EL (cell line): ENCODE measurements around the gene MUC5B.
"Not testable (repeated sequence)": the region's sequence is repeated elsewhere in the genome, so short reads cannot be mapped to it uniquely, and the experiment has no call there.

Experiments
- DNase-seq: peaks from one replicate; pipeline ENCODE4 v3.0.0-alpha.2; 2016

Gene MUC5B

DNA sequence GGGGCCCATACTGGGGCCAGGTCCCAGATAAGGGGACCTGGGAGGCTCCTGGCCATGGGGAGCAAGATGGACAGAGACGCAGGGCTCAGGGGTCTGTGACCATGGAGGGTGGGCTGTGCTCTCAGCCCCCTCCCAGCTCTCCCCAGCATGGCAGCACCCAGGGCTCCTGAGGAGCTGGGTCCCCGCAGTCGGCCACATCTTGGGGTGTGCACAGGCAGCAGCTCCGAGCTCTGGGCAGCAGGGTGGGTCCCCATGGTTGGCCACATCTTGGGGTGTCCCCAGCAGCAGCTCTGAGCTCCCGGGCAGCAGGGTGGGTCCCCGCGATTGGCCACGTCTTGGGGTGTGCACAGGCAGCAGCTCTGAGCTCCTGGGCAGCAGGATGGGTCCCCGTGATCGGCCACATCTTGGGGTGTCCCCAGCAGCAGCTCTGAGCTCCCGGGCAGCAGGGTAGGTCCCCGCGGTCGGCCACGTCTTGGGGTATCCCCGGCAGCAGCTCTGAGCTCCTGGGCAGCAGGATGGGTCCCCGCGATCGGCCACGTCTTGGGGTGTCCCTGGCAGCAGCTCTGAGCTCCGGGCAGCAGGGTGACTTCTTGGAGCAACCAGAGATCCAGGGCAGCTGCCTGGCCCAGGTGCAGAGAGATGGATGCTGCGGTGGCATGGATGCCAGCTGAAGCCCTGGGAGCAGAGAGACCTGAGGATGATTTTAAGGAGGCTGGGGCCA is 18.3 kb upstream of the MUC5B start:
- DNase-seq = no peak

DNA sequence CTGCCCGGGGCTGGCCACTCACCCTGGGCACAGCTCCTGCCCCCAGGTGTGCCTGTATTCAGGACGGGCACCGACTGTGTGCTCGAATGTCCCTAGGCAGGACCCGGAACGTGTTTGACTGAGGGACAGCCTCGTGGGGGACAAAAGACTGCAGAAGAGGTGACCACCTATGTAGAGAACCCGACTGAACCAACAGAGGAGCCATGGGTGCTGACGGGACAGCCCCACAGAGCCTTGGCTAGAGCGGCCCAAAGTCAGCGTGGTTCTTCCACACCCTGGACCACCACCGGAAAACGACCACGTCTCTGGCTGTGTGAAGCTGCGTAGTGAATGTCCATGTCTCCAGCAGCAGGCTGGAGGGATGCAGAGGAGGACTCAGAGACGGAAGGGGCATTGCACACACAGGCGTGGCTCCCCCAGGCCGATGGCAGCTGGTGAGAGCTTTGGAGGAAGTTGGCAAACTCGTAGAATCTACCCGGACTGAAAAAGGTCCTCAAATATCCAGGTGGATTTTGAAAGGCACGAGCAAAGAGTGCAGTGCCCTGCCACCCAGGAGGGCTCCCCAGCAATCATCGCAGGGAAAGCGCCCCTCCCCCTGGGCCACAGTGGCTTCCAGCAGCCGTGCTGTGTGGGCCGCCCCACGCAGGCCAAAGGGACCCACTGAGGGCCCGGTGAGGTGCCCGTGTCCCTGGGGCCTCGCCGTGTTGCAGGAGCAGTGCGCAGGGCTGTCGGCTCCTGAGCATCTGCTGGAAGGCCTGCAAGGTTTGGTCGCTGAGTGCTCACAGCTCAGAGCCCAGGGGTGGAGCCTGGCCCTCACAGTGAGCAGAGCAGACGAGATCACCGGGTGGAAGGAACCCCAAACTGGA is 17.5 kb upstream of the MUC5B start:
- DNase-seq = no peak

DNA sequence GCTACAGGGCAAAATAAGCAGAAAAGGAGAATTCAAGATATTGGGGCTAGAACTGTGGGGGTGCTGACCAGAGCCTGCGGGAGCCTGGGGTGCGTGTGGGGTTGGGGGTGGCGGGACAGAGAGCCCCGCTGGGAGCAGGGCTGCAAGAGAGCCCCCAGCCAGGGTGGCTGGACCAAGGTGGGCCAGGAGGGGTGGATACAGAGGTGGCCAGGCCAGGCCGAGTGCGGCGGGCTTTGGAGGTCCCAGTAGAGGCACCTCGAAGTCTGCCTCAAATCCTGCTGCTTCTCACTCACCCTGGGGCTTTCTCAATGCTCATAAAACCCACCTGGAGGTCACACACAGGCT is 16.9 kb upstream of the MUC5B start:
- no peak for DNase-seq

DNA sequence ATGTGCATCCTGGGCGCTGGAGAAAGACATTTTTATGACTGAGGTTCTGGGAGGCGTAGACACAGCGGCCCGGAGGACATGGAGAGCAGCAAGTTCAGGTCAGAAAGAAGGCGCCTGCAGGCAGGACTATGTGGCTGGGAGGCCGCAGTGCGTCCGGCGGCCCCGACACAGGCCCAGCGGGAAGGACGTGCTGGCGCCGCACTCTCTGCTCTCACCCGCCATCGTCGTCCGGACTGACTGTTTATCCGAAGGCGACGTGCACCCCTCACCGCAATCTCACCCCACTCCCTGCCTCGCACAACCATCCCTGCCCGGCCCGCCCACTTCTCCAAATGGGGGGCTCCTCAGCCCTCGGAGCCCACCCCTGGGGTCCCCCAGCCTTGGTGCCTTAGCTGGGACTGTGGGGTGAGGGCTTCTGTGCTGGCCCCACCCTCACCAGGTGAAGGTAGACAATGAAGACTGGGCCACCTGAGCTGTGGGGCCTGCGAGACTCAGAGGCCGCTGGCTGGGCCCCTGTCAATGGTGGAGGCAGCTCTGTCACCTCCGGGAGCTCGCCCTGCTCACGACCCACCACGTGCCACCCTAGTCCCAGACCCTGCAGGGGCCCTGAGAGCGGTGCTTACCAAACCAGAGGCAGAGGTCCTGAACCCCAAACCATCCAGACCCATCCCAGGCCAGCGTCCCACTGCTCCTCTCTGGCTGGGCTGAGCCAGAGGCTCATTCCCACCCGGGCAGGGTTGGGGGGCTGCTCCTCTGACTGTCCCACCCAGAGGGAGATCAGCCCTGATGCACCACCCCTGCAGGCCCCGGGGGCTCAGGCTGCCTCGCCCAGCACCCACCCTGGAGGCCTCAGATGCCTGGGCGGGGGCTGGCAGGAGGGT is 16.2 kb upstream of the MUC5B start:
- no peak for DNase-seq

DNA sequence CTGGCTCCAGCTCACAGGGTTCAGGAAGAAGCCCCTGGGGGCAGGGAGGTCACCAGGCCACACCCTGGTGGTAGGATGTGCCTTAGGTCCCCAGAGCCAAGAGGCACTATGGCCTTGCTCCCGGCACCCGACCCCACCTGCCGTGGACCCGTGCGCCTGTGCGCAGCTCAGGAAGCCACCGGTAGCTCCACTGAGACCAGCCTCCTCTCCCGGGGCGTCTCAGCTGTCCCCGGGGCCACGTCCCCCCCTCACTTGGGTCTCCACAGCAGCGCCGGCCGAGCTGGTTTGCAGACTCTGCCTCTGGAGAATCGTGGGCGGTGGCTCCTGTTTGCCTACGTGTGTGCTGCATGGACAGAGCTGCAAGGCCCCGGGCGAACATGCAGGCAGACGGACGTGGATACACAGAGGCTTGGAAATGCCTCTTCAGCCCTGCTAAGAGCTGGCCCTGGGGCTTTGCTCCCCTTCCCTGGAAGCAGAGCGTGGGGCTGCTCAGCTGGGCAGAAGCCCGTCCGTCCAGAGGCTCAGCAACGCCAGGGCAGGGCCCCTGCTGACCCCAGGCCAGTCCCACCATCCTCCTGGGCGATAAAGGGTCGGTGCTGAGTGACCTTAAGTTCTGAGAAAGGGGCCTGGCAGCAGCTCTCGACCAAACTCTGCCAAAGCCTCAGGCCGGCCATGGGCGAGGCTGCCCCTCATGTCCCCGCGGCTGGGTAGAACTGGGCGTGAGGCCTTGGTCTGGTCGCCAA is 15.3 kb upstream of the MUC5B start:
- no peak for DNase-seq

DNA sequence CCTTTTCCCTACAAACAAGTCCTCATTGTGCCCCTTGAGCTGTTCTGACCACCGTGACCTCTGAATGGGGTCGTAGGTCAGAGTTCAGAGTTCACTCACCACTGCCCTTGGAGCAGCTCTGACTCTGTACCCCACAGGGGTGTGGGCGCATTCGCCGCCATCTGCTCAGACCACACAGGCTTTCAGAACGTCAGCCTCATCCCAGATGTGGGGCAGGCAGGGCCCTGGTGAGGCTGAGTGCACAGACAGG is 14.8 kb upstream of the MUC5B start:
- no peak for DNase-seq

DNA sequence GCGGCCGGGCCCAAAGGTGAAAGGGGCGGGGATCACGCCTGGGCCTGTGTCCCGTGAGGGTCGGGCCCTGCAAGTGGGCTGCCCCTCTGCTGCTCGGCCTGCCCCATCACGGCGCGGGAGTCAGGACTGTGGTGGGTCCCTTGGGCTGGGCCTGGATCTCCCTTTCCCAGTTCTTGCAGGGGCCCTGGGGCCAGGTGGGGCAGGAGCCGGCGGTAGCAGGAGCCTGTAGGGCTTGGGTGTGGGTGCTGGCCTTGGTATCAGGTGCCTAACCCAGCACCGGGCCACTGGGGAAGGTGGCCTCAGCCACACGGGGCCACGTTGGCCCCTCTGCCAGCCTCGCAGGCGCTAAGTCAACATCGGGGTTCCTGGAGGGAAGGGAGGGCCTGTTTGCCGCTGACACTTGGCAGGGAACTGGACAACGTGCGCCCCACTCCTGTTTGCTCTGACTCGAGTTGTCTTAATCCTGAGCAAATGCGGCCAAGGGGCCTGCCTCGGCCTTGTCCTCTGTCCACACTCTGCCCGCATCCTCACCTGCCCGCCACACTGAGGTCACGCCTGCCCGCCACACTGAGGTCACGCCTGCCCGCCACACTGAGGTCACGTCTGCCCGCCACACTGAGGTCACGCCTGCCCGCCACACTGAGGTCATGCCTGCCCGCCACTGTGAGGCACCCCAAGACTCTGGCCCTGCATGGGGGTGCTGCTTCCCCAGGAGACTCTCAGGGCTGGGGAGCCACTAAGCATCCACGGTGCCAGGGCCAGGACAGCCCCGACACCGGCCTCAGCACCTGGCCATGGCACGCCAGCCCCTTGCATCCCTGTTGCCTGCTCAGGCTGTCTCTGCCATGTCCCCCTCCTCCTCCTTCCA is 14.2 kb upstream of the MUC5B start:
- no peak for DNase-seq

DNA sequence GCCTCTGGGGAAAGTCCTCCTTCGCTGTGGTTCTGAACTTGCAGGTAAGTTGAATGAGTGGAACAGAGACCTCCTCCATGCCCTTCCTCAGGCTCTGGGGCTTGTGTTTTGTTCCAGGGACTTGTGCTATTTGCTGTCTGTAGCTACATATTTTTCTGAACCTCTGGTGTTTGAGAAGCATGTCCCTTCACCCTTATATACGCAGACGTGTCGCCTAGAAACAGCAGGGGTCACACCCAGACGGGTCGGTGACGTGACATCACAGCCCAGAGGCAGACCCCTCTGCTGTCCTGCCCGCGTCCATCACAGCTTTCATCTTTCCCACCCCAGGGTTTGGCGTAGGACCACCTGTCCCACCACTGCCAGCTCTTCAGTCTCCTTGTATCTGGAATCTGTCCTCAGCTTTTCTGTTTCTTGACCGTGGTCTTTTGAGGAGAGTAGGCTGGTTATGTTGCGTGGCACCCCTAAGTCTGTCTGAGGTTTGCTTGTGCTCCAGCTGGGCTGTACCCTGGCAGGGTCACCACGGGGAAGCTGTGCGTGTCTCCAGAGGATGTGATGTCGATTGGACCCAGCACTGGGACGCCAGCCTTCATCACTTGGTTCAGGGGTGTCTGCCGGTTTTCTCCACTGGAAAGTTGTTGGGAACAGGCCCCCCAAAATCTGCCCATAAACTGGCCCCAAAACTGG is 13.4 kb upstream of the MUC5B start:
- DNase-seq = no peak

DNA sequence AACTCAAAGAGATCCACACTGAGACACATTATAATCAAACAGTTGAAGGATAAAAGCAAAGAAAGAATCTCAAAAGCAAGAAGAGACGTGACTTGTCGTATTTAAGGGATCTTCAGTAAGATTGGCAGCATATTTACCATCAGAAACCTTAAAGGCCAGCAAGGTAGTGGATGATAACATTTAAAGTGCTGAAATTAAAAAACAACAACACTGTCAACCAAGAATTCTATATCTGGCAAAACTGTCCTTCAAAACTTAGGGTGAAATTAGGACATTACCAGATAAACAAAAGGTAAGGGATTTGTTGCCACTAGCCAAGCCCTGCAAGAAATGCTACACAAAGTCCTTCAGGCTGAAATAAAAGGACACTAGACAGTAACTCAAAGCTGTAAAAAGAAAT is 11.0 kb upstream of the MUC5B start:
- no peak for DNase-seq

DNA sequence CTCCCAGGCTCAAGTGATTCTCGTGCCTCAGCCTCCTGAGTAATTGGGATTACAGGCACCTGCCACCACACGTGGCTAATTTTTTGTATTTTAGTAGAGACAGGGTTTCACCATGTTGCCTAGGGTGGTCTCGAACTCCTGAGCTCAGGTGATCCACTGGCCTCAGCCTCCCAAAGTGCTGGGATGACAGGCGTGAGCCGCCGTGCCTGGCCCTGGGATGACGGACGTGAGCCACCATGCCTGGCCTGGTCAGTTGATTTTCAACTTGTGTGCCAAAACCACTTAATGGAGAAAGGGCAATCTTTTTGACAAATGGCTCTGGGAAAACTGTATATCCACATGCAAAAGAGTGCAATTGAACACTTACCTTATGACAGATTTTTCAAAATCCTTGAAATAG is 7.0 kb upstream of the MUC5B start:
- DNase-seq = not testable (repeated sequence)

DNA sequence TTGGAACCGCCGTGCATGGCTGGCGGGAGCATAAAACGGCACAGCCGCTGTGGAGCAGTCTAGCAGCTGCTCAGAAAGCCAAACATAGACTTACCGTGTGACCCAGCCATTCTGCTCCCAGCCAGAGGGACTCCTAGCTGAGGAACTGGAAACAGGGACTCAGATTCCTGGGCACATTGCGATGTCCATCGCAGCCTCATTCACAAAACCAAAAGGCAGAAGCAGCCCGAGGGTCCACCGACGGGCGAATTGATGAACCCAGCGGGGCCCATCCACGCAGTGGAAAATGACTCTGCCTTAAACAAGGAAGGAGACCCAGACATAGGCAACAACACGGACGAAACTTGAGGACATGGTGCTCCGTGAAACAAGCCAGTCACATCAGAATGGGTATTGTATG is 5.7 kb upstream of the MUC5B start:
- no peak for DNase-seq

DNA sequence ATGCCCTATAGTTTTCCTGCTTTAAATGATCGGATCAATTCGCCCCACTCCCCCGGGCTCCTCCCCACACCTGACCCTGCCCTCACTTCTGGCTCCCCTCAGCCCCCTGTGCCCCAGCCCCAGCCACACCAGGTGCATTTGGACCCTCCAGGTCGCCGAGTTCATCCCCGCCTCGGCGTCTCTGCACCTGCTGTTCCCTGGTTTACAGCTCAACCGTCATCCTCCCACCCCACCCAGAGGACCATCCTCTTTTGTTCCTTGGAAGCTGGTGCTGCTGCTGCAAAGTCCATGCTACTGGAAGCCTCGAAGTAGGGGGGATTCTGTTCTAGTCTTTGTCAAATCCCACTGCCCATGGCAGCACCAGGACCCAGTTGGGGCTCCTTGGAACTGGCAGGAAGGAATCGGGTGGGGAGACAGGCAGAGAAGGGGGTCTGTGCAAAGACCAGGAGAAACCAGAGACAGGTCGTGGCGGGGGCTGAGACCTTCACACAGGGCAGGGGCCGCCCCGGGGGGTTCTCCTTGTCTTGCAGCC is 4.5 kb upstream of the MUC5B start:
- DNase-seq = no peak

DNA sequence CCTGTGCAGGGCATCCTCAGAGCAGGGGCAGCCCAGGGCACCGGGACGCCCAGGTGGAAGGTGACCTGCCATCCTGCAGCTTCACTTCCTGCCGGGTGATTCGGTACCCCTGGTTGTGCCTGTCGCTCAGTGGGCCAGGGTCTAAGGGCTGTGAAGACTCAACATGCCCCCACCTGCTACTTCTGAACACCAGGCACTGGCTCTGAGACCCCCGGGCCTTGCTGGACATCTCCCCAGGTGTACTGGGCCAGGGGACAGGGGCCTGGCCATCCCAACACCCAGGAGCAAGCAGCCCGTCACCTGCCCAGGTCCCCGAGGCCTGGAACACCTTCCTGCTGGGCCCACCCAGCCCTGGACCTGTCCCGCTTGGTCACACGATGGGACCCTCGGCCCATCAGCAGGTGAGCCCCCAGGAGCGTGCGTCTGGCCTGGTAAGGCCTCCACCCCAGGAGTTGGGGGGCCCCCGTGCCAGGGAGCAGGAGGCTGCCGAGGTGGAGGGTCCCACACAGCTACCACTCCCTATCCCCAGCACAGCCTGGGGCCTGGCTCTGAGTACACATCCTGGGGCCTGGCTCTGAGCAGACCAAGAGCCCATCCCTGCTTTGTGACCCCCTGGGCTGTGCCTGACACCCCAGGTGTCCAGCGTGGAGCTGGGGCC is 3.9 kb upstream of the MUC5B start:
- DNase-seq = no peak

DNA sequence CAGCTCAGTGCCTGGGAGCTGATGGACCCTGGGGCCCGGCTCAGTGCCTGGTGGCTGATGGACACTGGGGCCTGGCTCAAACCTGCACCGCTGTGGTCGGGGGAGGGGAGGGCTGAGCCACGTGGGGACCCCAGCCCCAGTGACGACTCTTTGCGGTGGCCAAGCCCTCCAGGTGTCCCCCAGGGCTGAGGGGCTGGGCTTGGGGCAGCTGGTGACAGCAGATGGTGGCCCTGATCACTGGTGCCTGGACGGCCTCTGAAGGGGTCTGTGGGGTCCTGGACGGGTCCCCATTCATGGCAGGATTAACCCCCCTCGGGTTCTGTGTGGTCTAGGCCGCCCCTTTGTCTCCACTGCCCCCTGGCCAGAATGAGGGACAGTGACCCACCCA is 3.4 kb upstream of the MUC5B start:
- no peak for DNase-seq

DNA sequence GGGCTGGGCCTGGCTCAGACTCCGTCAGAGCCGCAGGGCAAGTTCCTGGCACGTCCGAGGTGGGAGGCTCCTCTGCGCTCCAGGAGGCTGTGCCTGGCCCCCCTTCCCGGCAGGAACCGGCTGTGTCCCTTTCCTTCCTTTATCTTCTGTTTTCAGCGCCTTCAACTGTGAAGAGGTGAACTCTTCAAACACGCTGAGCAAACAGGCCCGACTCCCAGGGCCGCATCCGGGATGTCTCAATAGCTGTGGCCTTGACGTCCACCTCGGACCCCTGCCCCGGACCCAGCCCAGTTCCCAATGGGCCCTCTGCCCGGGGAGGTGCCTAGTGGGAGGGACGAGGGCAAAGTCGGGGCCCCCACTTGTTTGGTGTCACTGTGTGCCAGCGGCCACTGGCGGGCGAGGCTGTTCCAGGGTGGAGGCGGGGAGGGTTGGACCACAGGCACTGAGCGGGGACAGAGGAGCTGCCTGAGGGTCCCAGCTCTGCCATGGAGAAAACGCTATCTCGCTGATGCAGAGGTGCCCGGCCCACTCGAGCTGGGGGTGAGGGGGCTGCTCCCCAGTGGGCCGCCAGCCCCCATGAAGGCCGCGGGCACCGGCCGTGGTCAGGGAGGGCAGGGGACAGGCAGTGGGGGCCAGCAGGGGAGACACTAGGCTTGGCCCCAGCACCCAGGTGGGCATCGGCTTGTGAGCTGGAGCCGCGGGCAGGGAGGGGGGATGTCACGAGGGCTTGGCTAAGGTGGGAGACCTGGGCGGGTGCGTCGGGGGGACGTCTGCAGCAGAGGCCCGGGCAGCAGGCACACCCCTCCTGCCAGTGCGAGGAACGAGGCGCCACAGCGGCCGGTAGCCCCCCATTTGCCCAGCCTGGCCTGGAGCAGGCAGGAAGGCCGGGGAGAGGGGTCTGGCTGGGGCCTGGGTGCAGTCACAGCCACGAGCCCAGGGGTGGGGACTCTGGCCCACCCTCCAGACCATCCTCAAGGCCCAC is 2.7 kb upstream of the MUC5B start:
- no peak for DNase-seq

DNA sequence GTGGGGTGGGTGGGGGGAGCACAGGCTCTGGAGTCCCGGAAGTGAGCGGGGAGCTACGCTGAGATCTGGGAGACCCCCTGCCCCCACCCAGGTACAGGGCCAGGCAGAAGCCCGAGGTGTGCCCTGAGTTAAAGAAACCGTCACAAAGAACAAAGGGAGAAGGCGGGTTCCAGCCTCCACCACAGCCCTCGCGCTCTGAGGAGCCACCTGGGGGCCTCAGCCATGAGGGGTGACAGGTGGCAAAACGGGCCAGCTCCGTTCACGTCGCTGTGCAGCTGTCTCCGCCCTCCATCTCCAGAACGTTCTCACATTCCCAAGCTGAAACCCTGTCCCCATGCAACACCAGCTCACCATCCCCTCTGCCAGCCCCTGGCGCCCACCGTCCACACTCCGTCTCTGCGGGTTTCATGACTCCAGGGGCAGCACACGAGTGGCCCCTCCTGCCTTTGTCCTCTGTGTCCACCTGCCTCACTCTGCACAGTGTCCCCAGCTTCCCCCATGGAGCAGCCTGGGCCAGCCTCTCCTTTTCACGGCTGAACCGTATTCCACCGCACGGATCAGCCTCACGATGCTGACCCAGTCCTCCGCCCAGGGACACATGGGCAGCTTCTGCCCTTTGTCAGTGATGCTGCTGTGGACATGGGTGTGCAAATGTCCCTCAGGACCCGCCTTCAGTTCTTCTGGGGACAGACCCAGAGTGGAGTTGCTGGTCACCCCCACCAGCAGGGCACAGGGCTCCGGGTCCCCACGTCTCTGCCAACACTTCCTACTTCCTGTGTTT is 1.7 kb upstream of the MUC5B start:
- DNase-seq = no peak

DNA sequence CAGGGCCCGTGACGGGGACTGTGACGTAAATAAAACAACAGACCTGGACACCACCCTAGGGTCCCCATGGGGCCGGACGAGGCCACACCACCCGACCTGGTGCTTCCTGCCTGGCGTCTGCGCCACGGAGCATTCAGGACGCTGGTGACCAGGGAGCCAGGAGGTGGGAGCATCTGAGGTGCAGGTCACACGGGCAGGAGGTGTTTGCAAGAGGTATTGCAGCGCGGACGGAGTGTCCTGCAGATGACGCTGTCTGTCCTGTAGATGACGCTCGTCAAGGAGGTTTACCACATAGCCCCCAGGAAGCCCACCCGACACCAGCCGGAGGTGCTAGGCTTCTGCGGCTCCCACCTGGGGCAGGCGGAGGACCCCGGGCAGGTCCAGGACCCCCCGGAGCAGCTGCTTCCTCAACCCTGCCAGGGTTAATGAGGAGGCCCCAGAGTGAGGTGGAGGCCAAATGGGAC is 986 bp upstream of the MUC5B start:
- no peak for DNase-seq

DNA sequence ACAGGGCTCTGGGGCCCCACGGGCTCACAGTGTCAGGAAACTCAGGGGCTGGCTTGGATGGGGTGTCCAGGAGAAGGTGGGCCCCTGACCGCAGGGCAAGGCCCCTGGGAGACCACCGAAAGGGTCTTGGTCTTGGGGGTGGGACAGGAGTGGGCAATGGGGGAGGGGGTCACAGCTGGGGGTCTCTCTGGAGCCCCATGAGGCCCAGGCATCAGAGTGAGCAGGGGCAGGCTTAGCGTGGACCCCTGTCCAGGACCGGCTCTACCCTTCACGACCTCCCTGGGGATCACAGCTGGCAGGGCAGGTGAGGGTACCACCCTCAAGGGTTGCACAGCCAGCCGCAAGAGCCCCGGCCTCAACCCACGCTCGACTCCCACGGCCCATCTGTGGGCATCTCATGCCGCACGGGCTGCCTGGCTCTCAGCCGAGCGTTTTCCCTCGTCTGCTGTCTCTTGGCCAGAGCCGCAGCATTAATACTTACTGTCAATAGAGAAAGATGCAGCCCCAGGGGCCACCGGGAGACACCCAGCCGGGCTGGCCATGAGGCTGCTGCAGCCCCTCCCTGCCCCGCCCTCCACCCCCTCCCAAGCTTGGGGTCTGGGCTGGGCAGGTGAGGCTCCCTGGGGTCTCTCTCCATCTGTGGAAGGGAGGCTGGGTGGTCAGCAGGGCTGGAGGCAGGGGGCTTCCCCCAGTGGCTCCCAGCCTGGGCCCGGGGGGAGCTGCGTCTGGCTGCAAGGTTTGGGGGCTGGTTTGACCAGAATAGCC is 662 bp downstream of the MUC5B start:
- no peak for DNase-seq
